Stimulated activated CD4-positive, alpha-beta T cell treated with anti-CD3 and anti-CD28 coated beads, Interleukin-15, amount 100 ng/mL, for 1 hour (primary cell): ENCODE data around the gene SGCE.
"Not testable (repeated sequence)": the region's sequence is repeated elsewhere in the genome, so short reads cannot be mapped to it uniquely, and the experiment has no call there.

Experiments used
- DNase-seq, 2 donors: peaks; one replicate each; pipeline ENCODE4 v3.0.0-alpha.2; 2020; ENCODE audit warnings: low read depth in 1 of 2, low spot score in 1 of 2

SGCE gene, protein sequence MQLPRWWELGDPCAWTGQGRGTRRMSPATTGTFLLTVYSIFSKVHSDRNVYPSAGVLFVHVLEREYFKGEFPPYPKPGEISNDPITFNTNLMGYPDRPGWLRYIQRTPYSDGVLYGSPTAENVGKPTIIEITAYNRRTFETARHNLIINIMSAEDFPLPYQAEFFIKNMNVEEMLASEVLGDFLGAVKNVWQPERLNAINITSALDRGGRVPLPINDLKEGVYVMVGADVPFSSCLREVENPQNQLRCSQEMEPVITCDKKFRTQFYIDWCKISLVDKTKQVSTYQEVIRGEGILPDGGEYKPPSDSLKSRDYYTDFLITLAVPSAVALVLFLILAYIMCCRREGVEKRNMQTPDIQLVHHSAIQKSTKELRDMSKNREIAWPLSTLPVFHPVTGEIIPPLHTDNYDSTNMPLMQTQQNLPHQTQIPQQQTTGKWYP

GRCh38 chr7:94655848-94656657 is at the start of gene SGCE:
Gene SGCE (minus strand): TSS chr7:94656133. CDS start chr7:94656098, 35 bp downstream.
- DNase-seq: no peak

- DNase-seq: not testable (repeated sequence)
Measured at GRCh38 chr7:94705155-94706021, 49.5 kb upstream of the SGCE start.

DNA sequence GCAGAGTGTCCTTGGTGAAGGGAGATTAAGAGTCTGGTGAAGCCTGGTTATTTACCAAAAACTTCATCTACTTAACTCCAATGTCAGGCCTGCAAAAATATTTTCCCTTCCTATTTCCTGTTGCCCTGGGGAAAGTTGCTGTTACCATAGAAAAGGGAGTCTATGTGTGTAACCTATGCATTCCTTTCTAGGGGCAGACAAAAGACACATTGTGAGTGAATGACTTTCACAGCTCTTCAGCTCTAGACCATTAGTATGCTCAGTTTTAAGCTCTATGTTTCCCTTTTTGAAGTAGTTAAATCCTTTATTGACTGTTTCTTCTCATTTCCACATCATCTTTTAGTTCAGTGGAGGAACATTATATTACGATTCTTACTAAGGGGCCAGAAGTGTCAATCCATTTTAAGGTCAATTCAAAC is 45.6 kb upstream of the SGCE start:
- DNase-seq: no peak

DNA sequence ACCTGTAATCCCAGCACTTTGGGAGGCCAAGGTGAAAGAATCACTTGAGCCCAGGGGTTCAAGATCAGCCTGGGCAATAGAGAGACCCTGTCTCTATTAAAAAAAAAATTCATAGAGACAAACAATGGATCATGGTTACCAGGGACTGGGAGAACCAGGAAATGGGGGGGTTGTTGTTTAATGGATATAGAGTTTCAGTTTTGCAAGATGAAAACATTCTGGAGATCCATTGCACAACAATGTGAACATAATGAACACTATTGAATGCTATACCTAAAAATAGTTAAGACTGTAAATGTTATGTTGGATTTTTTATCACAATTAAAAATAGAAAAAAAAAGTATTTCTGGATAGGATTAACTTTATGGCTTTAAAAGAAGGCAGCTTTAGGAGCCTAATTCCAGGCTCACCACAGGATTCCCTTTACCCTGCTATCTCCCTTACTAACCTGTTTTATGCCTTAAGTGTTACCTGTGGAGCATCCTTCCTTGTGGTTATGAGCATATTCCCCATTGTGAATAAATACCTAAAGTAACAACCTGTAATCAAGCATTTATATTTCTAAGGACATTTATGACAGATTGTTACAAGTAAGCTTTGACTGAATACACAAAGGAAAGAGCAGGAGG is 45.1 kb upstream of the SGCE start:
- DNase-seq: no peak

DNA sequence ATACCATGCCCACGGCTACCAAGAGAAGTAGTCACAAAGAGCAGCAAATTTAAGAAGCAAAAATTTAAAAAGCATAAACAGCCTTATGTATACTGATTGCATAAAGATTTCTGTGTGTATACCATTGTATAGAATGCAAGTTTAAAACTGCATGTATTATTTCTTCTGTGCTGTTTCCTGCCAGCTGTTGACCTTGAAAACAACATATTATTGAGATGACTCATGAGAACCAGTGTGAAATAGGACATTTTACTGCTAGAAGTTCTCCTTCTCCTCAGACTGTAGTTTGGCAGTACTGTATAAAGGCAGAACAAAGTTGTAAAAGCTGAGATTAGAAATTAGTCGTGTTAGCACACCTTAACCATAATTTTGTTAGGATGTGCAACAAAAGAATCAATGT is 42.3 kb upstream of the SGCE start:
- no peak for DNase-seq

GRCh38 chr7:94697035-94697974 is 41.4 kb upstream of the SGCE start:
- no peak for DNase-seq

DNA sequence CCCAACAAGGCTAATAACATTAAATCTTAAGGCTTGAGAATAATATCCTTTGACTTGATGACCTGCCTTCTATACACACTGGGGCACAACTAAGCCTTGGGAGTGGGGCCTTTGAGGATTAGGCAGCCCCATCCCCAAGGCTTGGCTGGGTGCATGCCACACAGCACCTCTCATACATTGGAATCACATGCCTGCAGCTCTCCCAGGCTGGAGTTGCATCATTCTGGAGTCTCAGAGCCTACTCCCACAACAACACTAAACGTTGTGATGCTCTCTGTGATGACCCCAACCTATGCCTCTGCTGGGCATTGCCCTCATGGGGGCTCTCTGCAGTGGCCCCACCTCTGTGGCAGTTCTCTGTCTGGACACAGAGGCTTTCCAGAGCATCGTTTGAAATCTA is 31.9 kb upstream of the SGCE start:
- no peak for DNase-seq

- no peak for DNase-seq
Measured at GRCh38 chr7:94687076-94687475, 31.1 kb upstream of the SGCE start.

DNA sequence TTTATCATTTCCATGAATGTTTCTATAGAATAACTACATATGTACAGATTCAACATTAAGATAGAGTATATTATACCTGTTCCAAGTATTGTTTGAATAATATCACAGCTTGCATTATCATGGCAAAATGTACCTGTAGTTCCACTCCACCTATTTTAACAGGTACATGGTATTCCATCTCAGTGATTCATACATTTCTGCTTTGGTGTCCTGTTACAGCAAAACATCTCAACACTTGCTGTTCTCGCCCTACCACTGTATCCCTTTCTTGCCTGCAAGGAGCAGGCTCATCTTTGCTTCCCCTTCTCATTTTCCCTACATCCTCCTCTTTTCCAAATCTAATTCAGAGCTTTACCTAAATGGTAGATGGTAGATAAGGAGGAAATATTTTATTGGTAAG is 27.1 kb upstream of the SGCE start:
- no peak for DNase-seq

GRCh38 chr7:94679358-94679757 is 23.4 kb upstream of the SGCE start:
- no peak for DNase-seq

- DNase-seq: no peak
Measured at GRCh38 chr7:94676431-94676830, 20.5 kb upstream of the SGCE start.

DNA sequence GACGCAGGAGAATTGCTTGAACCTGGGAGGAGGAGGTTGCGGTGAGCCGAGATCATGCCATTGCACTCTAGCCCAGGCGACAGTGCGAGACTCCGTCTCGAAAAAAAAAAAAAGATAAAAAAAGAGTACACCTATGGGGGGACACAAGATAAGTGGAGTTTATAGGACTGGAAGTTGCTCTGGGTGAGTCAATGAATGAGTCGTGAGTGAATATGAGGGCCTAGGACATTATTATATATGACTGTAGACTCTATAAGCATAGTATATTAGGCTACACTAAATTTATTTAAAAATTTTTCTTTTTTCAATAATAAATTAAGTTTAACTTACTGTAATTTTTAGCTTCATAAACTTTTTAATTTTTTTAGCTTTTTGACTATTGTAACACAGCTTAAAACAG is 19.4 kb upstream of the SGCE start:
- no peak for DNase-seq

- DNase-seq: no peak
Measured at GRCh38 chr7:94671444-94672235, 15.7 kb upstream of the SGCE start.

- no peak for DNase-seq
Measured at GRCh38 chr7:94669773-94670495, 14.0 kb upstream of the SGCE start.

GRCh38 chr7:94666879-94667587 is 11.1 kb upstream of the SGCE start:
- no peak for DNase-seq

DNA sequence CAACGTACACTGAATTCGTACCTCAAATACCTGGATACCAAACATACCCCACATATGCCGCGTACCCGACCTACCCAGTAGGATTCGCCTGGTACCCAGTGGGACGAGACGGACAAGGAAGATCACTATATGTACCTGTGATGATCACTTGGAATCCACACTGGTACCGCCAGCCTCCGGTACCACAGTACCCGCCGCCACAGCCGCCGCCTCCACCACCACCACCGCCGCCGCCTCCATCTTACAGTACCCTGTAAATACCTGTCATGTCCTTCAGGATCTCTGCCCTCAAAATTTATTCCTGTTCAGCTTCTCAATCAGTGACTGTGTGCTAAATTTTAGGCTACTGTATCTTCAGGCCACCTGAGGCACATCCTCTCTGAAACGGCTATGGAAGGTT is 9.5 kb upstream of the SGCE start:
- DNase-seq: no peak

DNA sequence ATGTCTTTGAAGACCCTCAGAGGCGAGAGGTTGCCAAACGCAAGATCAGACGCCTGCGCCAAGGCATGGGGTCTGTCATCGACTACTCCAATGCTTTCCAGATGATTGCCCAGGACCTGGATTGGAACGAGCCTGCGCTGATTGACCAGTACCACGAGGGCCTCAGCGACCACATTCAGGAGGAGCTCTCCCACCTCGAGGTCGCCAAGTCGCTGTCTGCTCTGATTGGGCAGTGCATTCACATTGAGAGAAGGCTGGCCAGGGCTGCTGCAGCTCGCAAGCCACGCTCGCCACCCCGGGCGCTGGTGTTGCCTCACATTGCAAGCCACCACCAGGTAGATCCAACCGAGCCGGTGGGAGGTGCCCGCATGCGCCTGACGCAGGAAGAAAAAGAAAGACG is 8.1 kb upstream of the SGCE start:
- no peak for DNase-seq

DNA sequence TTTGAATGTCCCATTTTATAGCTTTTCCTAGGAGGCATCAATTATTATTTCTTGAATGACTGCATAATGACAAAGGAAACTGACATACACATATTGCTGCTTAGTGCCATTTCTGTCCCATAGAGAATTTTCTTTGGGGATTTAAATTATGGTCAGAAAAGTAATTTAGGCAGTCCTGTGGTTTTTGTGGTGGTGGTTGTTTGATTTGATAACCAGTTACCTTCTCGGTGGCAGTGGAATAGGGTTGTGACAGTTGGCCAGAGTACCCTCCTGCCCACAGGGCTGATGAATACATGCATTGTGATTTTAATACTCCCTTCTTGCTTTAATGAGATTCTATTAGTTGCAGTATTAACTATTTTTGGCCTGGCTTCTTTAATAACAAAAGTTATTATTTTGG is 6.6 kb upstream of the SGCE start:
- DNase-seq: no peak
